ENCODE data around the gene KYNU.
"Not testable (repeated sequence)": the region's sequence is repeated elsewhere in the genome, so short reads cannot be mapped to it uniquely, and the experiment has no call there.

KYNU gene

DNA sequence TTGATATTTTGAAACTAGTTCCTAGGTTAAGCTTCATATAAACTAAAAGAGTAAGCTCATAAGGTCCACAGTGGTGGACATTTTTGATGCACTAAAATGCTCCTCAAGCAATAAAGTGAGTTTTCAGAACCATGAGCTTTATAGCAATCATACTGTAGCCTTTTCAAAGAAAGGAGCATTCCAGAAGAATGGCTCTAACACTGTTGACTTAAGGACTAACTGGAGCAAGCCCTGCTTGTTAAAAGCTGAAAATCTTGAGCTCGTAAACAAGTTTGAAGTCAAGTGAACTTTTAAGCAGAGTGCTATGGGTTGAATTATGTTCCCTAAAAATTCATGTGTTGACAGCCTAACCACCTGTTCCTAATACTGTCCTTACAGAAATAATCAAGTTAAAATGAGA lies 38.0 kb downstream of the KYNU start:
- no peak for DNase-seq (ENCODE audit: low read depth in 2 of 2)

DNA sequence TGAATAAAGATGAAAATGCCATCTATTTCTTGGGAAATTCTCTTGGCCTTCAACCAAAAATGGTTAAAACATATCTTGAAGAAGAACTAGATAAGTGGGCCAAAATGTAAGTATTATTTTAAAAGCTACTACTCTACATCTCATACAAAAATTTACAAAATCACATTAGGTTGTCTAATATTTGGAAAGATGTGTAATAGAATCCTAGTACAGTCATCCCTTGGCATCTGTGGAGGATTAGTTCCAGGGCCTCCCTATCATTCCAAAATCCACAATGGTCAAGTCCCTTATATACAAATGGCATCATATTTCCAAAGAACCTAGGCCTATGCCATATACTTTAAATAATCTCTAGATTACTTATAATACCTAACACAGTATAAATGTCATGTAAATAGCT lies 41.2 kb downstream of the KYNU start:
- no peak for DNase-seq (ENCODE audit: low read depth in 2 of 2)

DNA sequence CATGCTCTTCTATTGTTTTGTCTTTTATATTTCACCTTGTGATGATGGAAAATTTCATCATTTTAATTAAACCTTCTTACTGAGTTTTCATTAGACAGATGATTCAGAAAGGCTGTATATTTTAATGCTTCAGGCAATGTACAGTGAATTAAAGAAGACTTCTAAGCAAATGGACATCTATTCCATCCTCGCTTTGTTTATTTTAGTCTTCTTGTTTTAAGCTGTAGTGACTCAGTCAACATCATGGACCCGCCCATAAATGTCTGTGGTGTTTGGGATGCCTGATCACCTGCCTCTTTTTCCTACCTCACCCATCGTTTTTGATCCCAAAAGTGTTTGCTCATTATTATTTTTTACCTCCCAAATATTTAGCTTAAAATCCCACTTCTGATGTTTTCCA lies 43.1 kb downstream of the KYNU start:
- DNase-seq (ENCODE audit: low read depth in 2 of 2) = no peak

DNA sequence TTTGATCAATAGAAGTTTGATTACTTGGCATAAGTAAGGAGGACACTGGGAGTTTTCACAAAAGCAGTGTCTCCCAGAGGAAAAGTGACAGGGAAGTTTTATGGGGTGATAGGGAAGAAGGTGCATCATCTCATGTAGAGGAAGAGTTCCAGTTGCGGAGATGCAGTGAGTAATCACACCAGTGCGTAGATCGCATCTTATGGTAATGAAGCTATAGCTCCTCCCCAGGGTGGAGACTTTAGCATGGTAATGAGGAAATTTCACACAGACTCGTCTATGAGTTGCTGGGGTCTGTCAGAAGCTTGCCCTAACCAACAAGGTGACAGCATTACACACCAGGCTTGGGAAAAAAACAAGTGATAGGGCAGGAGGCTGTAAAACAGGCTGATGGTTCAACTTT lies 49.0 kb downstream of the KYNU start:
- DNase-seq (ENCODE audit: low read depth in 2 of 2) = no peak

DNA sequence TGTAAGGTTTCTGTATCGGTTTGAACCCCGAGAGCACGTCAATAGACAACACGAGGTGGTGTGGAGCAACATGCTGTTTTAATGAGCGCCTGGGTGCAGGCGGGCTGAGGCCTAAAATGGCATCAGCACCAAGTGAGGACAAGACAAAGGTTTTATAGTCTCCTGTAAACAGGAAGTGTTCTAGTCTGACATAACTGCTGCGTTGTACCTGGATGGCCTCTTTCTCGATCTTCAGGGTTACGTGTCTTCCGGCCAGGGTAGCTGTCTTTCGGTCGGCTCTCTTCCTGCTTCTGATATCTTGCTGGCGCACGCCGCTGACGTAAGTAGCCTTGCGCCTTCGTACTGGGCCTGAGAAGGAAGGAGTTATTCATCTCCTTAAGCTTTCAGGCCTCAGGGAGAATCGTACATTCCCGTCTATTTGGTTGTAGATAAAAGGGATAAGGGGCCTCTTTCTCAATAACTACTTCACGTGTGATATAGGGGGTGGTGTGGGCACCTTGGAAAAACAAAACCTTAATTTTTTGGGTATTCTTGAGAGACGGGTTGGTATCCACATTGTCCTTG lies 53.5 kb downstream of the KYNU start:
- no peak for DNase-seq (ENCODE audit: low read depth in 2 of 2)

DNA sequence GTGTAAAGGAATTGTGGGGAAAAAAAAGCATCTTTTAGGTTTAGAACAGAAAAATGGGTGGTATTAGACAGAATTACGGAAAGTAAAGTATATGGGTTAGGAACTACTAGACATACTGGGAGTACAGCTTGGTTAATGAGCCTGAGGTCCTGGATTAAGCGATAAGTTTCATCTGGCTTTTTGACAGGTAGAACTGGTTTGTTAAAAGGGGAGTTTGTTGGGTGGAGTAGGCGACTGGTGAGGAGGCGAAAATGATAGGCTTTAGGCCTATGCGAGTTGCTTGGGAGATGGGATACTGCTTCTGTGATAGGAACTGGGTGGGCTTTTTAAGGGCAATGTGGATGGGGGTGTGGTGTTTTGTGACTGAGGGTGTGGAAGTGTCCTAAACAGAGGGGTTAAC lies 56.5 kb downstream of the KYNU start:
- DNase-seq (ENCODE audit: low read depth in 2 of 2) = no peak

DNA sequence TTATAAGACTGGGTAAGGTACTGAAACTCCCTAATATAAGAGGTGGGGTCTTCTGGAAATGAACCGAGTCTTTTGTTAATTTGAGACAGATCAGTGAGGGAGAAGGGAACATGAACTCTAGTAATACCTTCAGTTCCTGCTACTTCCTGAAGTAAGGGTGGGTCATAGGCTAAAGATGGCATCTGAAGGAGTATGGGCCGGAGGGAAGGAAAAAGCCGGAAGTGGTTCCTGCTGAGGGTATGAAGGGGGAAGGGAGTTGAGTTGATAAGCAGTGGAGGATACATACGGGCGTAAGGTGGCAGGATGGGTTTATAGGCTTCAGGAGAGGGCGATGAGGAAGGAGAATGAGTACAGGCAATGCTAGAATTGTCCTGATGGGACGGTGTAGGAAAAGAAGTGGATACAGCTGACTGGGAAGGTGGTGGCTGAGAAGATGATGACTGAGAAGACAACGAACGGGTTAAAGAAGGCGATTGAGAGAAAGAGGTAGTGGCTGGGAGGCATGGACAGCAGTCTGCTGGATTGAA lies 58.2 kb downstream of the KYNU start:
- no peak for DNase-seq (ENCODE audit: low read depth in 2 of 2)

DNA sequence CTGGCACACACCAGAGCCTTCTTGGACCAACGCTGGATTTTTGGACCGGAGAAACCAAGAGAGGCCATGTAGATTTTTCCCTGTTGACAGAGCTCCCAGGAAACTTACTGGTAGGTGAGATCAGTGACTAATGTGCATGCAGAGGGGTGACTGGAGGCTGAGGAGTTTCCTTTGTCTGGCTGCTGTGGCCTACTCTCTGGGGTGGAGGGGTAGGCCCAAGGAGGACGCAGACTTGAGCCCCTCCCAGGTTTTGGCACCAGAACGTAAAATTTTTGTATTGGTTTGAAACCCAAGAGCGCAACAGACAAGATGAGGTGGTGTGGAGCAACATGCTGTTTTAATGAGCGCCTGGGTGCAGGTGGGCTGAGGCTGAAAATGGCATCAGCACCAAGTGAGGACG lies 59.2 kb downstream of the KYNU start:
- DNase-seq (ENCODE audit: low read depth in 2 of 2) = no peak

DNA sequence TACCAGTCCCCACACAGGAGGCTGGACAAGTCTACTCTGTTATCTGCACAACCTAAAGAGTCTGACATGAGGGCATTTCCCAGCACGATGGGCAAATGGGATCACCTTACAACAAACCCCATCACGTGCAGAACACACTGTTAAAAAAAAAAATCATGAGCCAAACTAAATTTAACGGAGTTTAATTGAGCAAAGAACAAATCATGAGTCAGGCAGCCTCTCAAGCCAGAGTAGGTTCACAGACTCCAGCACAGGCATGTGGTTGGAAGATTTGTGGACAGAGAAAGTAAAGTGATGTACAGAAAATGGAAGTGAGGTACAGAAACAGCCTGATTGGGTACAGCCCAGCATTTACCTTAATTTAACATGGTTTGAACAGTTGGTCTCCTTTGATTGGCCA lies 59.9 kb downstream of the KYNU start:
- no peak for DNase-seq (ENCODE audit: low read depth in 2 of 2)

DNA sequence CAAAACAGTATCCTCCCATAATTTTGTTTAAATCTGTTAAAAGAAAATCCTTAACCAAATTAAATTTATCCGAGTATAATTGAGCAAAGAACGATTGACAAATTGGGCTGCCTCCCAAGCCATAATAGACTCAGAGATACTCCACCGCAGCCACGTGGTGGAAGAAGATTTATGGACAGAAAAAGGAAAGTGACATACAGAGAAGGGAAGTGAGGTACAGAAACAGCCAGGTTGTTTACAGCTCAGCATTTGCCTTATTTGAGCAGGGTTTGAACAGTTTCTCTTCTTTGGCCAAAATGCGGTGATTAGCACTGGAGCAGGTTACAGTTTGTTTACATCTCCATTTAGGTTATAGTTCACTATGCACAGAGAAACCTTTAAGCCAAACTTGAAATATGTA lies 60.8 kb downstream of the KYNU start:
- no peak for DNase-seq (ENCODE audit: low read depth in 2 of 2)

DNA sequence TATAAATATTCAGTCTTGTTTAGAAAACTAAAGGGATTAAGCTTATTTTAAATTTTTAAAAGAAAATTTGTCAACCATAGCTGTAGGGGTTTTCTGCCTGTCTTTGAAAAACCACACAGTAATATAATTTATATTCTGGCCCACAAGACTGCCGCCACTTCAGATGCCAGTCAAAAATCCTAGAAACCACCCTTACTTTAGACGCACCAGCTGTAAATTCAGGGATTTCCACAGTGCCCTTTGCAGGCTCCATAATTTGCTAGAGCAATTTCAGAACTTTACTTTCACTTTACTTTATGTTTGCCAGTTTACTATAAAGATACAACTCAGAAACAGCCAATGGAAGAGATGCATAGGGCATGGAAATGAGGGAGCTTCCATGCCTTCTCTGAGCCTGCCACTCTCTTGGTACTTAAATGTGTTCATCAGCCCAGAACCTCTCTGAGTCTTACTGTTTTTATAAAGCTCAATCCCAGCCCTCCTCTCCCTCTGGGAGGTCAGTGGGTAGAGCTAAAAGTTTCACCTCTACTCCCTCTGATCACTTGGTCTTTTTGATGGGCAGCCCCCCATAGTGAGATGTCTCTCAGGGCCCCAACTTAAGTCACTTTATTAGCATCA lies 63.3 kb downstream of the KYNU start:
- DNase-seq (ENCODE audit: low read depth in 2 of 2) = no peak

DNA sequence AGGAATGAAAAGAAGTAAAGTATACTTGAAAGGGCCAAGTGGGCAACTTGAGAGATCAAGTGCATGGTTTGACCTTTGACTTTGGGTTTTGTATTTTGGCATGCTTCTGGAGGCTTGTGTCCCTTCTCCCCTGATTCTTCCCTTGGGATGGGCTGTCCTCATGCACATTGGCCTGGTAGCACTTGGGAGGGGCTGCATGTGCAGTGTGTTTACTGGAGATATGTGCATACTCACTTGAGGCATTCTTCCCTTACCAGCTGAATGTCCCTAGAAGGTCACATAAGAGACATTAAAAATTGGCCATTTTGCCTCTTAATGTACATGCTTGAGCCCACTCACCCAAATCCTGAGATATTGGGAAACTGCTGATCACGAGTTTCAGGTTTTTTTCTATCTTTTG lies 65.2 kb downstream of the KYNU start:
- no peak for DNase-seq (ENCODE audit: low read depth in 2 of 2)

DNA sequence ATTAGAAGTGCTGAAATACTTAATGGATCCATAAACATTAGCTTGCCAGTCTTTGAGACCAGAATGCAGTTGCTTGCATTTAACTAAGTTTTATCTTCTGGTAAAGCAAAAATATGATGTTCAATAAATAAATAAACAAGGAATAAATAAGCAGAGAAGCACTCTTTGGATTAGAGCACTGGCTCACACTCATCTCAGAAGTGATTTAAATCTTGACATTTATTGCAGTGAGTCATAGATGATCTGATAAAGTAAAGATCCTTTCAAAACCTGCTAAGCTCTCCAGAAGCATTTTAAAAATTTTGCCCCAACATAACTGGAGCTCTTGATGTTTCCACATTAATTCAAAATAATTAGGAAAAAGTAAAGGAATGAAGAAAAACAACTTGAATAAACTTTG lies 66.8 kb downstream of the KYNU start:
- DNase-seq (ENCODE audit: low read depth in 2 of 2) = no peak

DNA sequence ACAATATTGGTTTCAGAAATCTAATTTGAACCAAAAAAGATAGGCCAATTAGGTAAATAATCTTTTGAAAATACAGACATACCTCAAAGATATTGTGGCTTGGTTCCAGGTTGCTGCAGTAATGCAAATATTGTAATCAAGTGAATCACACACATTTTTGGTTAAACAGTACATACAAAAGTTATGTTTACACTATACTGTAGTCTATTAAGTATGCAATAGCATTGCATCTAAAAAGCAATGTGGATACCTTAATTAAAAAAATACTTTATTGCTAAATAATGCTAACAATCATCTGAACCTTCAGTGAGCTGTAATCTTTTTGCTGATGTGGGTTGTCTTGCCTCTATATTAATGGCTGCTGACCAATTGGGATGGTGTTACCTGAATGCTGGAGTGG lies 67.3 kb downstream of the KYNU start:
- no peak for DNase-seq (ENCODE audit: low read depth in 2 of 2)

DNA sequence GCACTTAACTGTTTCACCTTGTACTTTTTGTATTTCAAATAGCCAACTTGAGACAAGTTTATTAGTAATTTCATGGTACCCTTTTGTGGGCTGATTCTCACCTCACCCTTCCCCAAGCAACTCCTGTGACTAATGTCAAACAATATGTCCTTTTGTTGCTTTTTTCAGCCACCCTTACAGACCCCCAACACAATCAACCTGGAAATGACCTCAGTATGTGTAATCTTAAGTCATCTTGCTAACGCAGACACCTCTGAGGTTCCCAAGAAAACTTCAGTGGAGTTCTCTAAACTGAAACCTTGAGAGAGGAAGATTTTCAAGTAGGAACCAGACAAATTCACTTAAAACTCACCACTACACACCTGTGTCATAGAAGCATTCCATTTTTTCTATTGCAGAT lies 69.5 kb downstream of the KYNU start:
- DNase-seq (ENCODE audit: low read depth in 2 of 2) = no peak

DNA sequence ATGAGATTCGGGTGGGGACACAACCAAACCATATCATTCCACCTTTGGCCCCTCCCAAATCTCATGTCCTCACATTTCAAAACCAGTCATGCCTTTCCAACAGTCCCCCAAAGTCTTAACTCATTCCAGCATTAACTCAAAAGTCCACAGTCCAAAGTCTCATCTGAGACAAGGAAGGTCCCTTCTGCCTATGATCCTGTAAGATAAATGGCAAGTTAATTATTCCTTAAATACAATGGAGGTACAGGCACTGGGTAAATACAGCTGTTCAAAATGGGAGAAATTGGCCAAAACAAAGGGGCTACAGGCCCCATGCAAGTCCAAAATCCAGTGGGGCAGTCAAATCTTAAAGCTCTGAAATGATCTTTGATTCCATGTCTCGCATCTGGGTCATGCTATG lies 71.3 kb downstream of the KYNU start:
- DNase-seq (ENCODE audit: low read depth in 2 of 2) = not testable (repeated sequence)

DNA sequence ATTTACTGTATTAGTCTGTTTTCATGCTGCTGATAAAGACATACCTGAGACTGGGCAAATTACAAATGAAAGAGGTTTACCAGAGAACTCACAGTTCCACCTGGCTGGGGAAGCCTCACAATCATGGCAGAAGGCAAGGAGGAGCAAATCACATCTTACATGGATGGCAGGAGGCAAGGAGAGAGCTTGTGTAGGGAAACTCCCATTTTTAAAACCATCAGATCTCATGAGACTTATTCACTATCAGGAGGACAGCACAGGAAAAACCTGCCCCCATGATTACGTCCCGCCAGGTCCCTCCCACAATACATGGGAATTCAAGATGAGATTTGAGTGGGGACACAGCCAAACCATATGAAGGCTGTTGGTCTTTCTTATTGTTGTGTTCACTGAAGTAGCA lies 72.9 kb downstream of the KYNU start:
- DNase-seq (ENCODE audit: low read depth in 2 of 2) = not testable (repeated sequence)

DNA sequence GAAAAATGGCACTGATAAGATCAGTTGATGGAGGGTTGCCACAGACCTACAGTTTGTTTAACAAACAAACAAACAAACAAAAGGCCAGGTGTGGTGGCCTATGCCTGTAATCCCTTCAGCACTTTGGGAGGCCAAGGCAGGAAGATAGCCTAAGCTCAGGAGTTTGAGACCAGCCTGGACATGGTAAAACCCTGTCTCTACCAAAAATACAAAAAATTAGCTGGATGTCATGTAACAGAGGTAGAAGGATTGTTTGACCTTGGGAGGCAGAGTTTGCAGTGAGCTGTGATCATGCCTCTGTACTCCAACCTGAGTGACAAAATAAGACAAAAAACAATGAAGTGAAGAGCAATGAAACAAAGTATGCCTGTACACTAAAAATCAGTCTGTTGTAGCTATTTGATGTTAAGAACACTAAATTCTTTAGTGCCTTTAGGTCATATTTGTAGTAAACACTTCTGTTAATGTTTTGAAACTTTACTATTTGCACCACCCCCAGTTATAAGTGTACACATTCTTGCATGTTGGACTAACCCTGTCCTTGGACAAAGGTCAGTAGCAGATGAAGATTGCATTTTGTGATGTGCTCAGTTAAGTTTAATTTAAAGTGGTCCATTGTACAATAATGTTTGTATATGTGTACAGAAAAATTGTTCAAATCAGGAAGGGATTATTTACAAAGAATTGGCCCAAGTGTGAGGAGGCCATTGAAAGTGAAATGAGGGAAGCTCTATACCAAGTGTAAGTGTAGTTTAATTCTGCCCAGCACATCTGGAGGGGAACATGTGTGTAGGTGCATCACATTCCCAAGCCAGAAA lies 73.9 kb downstream of the KYNU start:
- DNase-seq (ENCODE audit: low read depth in 2 of 2) = no peak

DNA sequence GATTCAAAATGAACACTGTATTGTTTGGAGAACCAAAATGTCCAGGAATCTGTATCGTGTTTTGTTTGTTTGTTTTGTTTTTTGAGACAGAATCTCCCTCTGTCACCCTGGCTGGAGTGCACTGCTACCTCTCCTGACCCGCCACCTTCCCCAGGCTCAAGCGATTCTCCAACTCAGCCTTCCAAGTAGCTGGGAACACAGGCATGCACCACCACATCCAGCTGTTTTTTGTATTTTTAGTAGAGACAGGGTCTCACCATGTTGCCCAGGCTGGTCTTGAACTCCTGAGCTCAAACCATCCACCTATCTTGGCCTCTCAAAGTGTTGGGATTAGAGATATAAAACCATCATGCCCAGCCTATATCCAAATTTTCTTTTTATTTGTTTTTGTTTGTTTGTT lies 74.6 kb downstream of the KYNU start:
- DNase-seq (ENCODE audit: low read depth in 2 of 2) = no peak

DNA sequence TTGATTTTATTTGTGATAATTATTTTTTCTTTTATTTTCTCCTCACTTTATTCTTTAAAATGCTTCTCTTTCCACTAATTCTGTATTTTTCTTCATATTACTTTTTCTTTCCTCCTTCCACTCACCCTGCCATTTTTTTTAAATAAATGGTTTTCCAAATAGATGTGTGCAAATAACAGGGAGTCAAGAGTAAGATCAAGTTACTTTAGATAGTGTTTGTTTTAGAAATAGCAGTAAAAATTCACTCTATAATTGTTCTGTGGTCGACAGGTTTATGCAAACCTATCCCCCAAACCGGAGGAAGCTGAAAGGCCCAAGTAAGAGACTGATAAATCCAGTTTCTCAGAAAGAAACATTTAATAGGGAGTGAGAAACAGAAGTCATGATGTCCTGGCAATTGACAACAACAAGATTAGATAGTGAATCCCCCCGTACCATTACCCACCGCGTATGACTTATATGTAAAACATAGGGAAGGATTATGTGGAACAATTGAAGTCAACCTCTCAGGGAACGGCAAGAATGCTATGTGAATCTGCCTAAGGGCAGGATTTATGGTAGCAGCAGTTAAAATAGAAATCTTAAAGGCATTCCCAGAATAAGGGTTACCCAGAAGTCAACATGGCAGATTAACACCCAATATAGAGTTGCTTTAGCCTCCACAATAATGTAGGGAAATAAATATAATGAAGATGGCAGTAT lies 75.5 kb downstream of the KYNU start:
- no peak for DNase-seq (ENCODE audit: low read depth in 2 of 2)

DNA sequence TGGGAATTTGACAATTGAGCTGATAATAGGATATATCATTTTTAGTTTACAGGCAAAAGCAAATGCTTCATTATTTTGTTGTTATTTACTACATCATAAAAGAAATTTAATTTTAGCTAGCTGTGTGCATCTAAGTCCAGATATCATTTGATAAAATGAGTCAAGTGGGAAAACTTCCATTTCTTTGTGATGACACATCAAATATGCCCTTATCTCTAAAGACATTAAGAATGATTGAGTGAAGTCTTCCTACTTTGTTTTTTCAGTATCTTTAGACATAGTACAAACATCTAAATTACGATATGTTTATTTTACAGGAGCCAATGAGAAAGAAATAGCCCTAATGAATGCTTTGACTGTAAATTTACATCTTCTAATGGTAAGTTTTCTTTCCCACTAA lies 77.0 kb downstream of the KYNU start:
- no peak for DNase-seq (ENCODE audit: low read depth in 2 of 2)

DNA sequence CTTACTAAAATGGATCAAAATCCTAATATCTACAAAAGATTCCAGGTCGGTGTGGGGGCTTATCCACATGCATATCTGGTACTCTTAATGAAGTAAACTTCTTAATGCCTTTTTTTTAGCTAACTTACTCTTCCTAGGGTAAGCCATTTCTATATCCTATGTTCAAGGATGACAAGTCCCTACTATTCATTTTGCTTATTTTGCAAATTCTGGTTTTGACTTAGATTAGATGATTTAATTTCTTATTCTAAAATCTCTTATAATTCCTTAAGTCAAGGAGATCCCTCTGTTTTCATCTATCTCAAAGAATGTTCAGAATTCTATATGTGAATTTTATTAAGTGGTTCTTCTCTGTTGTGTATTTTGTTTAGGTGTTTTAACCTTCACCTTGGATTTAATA lies 79.7 kb downstream of the KYNU start:
- DNase-seq (ENCODE audit: low read depth in 2 of 2) = no peak

DNA sequence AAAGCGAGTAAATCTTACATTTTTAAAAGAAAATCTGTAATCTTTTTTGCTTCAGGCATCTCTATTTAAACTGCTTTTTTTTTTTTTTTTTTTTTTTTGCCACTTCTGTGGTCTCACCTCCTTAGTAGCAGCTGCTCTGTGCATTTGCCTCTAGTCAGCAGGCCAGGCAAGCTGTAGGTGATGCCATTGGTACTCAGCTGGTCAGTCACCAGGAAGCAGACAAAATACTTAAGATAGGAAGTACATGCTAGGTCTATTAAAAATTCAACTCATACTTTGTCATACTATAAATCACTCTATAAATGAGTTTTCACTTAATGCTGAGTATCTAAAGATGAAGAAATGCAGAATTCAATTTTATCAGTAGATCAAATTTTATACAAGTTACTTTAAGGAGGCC lies 83.7 kb downstream of the KYNU start:
- no peak for DNase-seq (ENCODE audit: low read depth in 2 of 2)
